Stimulated activated CD8-positive, alpha-beta memory T cell treated with anti-CD3 and anti-CD28 coated beads, Interleukin-15, amount 100 ng/mL, for 24 hours (primary cell): ENCODE measurements around the gene AFF3.

Source experiments
- DNase-seq: peaks from one replicate; pipeline ENCODE4 v3.0.0-alpha.2; 2020; ENCODE audit warnings: low read depth

AFF3 gene

GRCh38 chr2:99600981-99601651 is 541.3 kb downstream of the AFF3 start:
- no peak for DNase-seq

- no peak for DNase-seq
Measured at GRCh38 chr2:99598441-99598840, 543.9 kb downstream of the AFF3 start.

GRCh38 chr2:99597616-99598015 is 544.8 kb downstream of the AFF3 start:
- no peak for DNase-seq

GRCh38 chr2:99595373-99595772 is 547.0 kb downstream of the AFF3 start:
- no peak for DNase-seq

- no peak for DNase-seq
Measured at GRCh38 chr2:99593692-99594427, 548.5 kb downstream of the AFF3 start.

- DNase-seq: no peak
Measured at GRCh38 chr2:99576775-99577174, 565.6 kb downstream of the AFF3 start.

GRCh38 chr2:99573634-99574251 is 568.6 kb downstream of the AFF3 start:
- no peak for DNase-seq

GRCh38 chr2:99572373-99573164 is 569.8 kb downstream of the AFF3 start:
- no peak for DNase-seq

- no peak for DNase-seq
Measured at GRCh38 chr2:99571954-99572353, 570.4 kb downstream of the AFF3 start.

- DNase-seq: no peak
Measured at GRCh38 chr2:99571533-99571932, 570.9 kb downstream of the AFF3 start.

GRCh38 chr2:99571021-99571420 is 571.4 kb downstream of the AFF3 start:
- DNase-seq: no peak

- DNase-seq: no peak
Measured at GRCh38 chr2:99569386-99569785, 573.0 kb downstream of the AFF3 start.

- no peak for DNase-seq
Measured at GRCh38 chr2:99565227-99565626, 577.2 kb downstream of the AFF3 start.

GRCh38 chr2:99562516-99562915 is 579.9 kb downstream of the AFF3 start:
- DNase-seq: no peak

- DNase-seq: no peak
Measured at GRCh38 chr2:99561804-99562203, 580.6 kb downstream of the AFF3 start.

GRCh38 chr2:99559075-99559662 is 583.2 kb downstream of the AFF3 start:
- peak; percentile 93 for DNase-seq

- no peak for DNase-seq
Measured at GRCh38 chr2:99555404-99555803, 587.0 kb downstream of the AFF3 start.

- no peak for DNase-seq
Measured at GRCh38 chr2:99554871-99555270, 587.5 kb downstream of the AFF3 start.

- DNase-seq: no peak
Measured at GRCh38 chr2:99554238-99554637, 588.2 kb downstream of the AFF3 start.

GRCh38 chr2:99552529-99552928 is 589.9 kb downstream of the AFF3 start:
- no peak for DNase-seq

- DNase-seq: no peak
Measured at GRCh38 chr2:99550368-99550767, 592.0 kb downstream of the AFF3 start.

- no peak for DNase-seq
Measured at GRCh38 chr2:99545604-99546003, 596.8 kb downstream of the AFF3 start.
